MCF 10A (cell line): ENCODE results near the gene SAA2. TPM values are rescaled to one million over a fixed set of nuclear protein-coding genes. Genes with fewer than 3 reads are reported as not detected.
A peak's percentile ranks its signal among the peaks of the same experiment; 100 is the strongest.

Experiments
- BruUV-seq: library from RNA; stranded (reverse); fragments of 400-500 nt; replicated peaks from 2 replicates; lab custom pipeline; 2021; lab: Mats Ljungman, UMichigan
- CTCF ChIA-PET: fragments of 300-600 bp; sonication (Branson Sonifier 250); formaldehyde crosslinking; extraction: SDS; loops from one replicate; lab custom pipeline; 2021; ENCODE audit warnings: antibody characterized with exemption, inconsistent platforms; lab: Yijun Ruan, JAX
- POLR2A ChIA-PET: fragments of 300-600, 350-650 bp; sonication (Branson Sonifier 250); formaldehyde crosslinking; extraction: SDS; loops from one replicate; lab custom pipeline; 2020; ENCODE audit warnings: antibody characterized with exemption, inconsistent platforms; lab: Yijun Ruan, JAX
- DNase-seq: peaks from one replicate; pipeline ENCODE4 v3.0.0-alpha.2; 2018; ENCODE audit not compliant: unreplicated experiment
- H3K27ac Mint-ChIP-seq: one replicate; pipeline ENCODE4 v1.8.0; 2022; ENCODE audit warnings: mild to moderate bottlenecking, low read depth, mixed read lengths; ENCODE audit not compliant: unreplicated experiment
- H3K27me3 Mint-ChIP-seq: one replicate; pipeline ENCODE4 v1.8.0; 2022; ENCODE audit warnings: mixed read lengths; ENCODE audit not compliant: insufficient read depth, unreplicated experiment
- H3K36me3 Mint-ChIP-seq: one replicate; pipeline ENCODE4 v1.8.0; 2022; ENCODE audit warnings: mild to moderate bottlenecking, moderate library complexity, mixed read lengths; ENCODE audit not compliant: insufficient read depth, unreplicated experiment
- H3K4me1 Mint-ChIP-seq: one replicate; pipeline ENCODE4 v1.8.0; 2022; ENCODE audit warnings: mixed read lengths; ENCODE audit not compliant: insufficient read depth, unreplicated experiment
- H3K4me3 Mint-ChIP-seq: one replicate; pipeline ENCODE4 v1.8.0; 2022; ENCODE audit warnings: mild to moderate bottlenecking, moderate library complexity, mixed read lengths; ENCODE audit not compliant: unreplicated experiment
- H3K9me3 Mint-ChIP-seq: one replicate; pipeline ENCODE4 v1.8.0; 2022; ENCODE audit warnings: mixed read lengths; ENCODE audit not compliant: unreplicated experiment
- CTCF ChIP-seq: fragments of 200-600 bp; IDR thresholded peaks from one replicate; pipeline ENCODE4 v1.8.0; 2022; ENCODE audit warnings: antibody characterized with exemption, mild to moderate bottlenecking; ENCODE audit not compliant: unreplicated experiment
- intact Hi-C: fragments of 100-400 bp; cut with micrococcal nuclease; formaldehyde crosslinking; loops from 2 replicates; pipeline ENCODE4 v1.14.1; 2022
- total RNA-seq: library from RNA; stranded (reverse); gene quantifications from 2 replicates; pipeline ENCODE4 v1.2.3, GENCODE V29; 2022

Gene SAA2
- total RNA-seq, 1 experiment from 2014 or later = 12.7 TPM

- peaks cover 10% of the 10 kb centered on the region for H3K27me3 Mint-ChIP-seq
- intact Hi-C loops = loop anchor here (2.0 to 10.0 kb wide), 6 partner anchors 79 to 491 kb away; partner anchors contain the start of genes GTF2H1, HPS5 and TSG101
Measured at GRCh38 chr11:18243783-18244362, 4.6 kb downstream of the SAA2 start.

GRCh38 chr11:18239655-18240054 is 8.8 kb downstream of the SAA2 start:
- CTCF ChIA-PET = interaction anchor here (0.6 to 2.6 kb wide), 2 partner anchors 50 to 124 kb away, joined by 3 to 7 read pairs; no protein-coding TSS in a partner anchor
- Mint-ChIP-seq H3K4me1 (peaks cover 4% of the 10 kb centered on the region), H3K36me3 (no peaks in the 10 kb centered on the region), H3K27me3 (peaks cover 26% of the 10 kb centered on the region), H3K9me3 (no peaks in the 10 kb centered on the region), H3K27ac (no peak overlapping the region), H3K4me3 (no peak overlapping the region)
- POLR2A ChIA-PET = no interaction called here
- no TSS peak for BruUV-seq
- intact Hi-C loops = loop anchor here (5.0 to 10.0 kb wide), 5 partner anchors 133 to 495 kb away; partner anchors contain the start of gene TSG101
- no peak for TF ChIP-seq CTCF
- no peak for DNase-seq

More at GRCh38 chr11:18243783-18244362, 4.6 kb downstream of the SAA2 start:
- TF ChIP-seq CTCF = peak; percentile 94
- ChIA-PET POLR2A (interaction anchor here (0.6 to 2.7 kb wide), 14 partner anchors 10 to 296 kb away, joined by 3 to 9 read pairs (median 3); partner anchors contain the start of genes GTF2H1, HPS5, SAA1 and SAAL1), CTCF (interaction anchor here (0.5 to 2.4 kb wide), 53 partner anchors 8 to 985 kb away, joined by 3 to 27 read pairs (median 4); partner anchors contain the start of genes GTF2H1 and HPS5)
- peaks cover 24% of the 10 kb centered on the region for H3K4me1 Mint-ChIP-seq
- no TSS peak for BruUV-seq
- no peak overlapping the region for H3K27ac Mint-ChIP-seq
- H3K4me3 Mint-ChIP-seq = no peak overlapping the region
- H3K9me3 Mint-ChIP-seq = no peaks in the 10 kb centered on the region
- peak; percentile 86 for DNase-seq
- peaks cover 7% of the 10 kb centered on the region for H3K36me3 Mint-ChIP-seq

- BruUV-seq = no TSS peak
- CTCF ChIA-PET = interaction anchor here (0.6 kb wide), 2 partner anchors 28 to 33 kb away, joined by 3 to 4 read pairs; no protein-coding TSS in a partner anchor
- no peaks in the 10 kb centered on the region for H3K36me3 Mint-ChIP-seq
- intact Hi-C loops = no loop called here
- peaks cover 36% of the 10 kb centered on the region for H3K27me3 Mint-ChIP-seq
- no peak within 1 kb of the TSS for H3K27ac Mint-ChIP-seq
- DNase-seq = no peak
- no peaks in the 10 kb centered on the region for H3K9me3 Mint-ChIP-seq
- H3K4me3 Mint-ChIP-seq = no peak within 1 kb of the TSS
- POLR2A ChIA-PET = no interaction called here
- no peaks in the 10 kb centered on the region for H3K4me1 Mint-ChIP-seq
- no peak for TF ChIP-seq CTCF
Measured at GRCh38 chr11:18236664-18237356, 11.7 kb downstream of the SAA2 start, which contains the start of gene SAA4. SAA4 (minus strand) TSS chr11:18236802; CDS start chr11:18235926, 876 bp downstream.
